Caco-2 (cell line): Measurements from ENCODE around the gene PBX4. TPM values are rescaled to one million over a fixed set of nuclear protein-coding genes. Genes with fewer than 3 reads are reported as not detected.

Experiments
- BruUV-seq: library from RNA; stranded (reverse); fragments of 400-500 nt; replicated peaks from 2 replicates; lab custom pipeline; 2021; lab: Mats Ljungman, UMichigan
- CTCF ChIA-PET: fragments of 300-600 bp; sonication (Branson Sonifier 250); formaldehyde crosslinking; loops from one replicate; lab custom pipeline; 2022; ENCODE audit warnings: antibody characterized with exemption; lab: Charles Lee
- POLR2A ChIA-PET: fragments of 300-600 bp; sonication (Branson Sonifier 250); formaldehyde crosslinking; loops from one replicate; lab custom pipeline; 2022; ENCODE audit warnings: antibody characterized with exemption; lab: Charles Lee
- DNase-seq, 2 experiments: peaks; one replicate each; pipeline versions ENCODE4 v3.0.0 to v3.0.0-alpha.2; 2020 to 2022
- H3K27me3 ChIP-seq: replicated peaks from 2 replicates; pipeline ENCODE4 v1.6.0; 2011; ENCODE audit warnings: low read length; ENCODE audit not compliant: control insufficient read depth, insufficient read depth
- H3K36me3 ChIP-seq: 2 replicates; pipeline ENCODE4 v1.5.1; 2011; ENCODE audit warnings: low read length; ENCODE audit not compliant: control insufficient read depth, insufficient read depth
- H3K4me1 ChIP-seq: fragments of 250-450 bp; sonication (Bioruptor Pico); 2 replicates; pipeline ENCODE4 v1.5.1; 2020; ENCODE audit warnings: mild to moderate bottlenecking
- H3K4me3 ChIP-seq: 2 replicates; pipeline ENCODE4 v1.5.1; 2011; ENCODE audit warnings: low read depth, mild to moderate bottlenecking, control low read depth, low read length
- H3K9me3 ChIP-seq: fragments of 250-450 bp; sonication (Bioruptor Pico); 2 replicates; pipeline ENCODE4 v1.5.1; 2020; ENCODE audit warnings: mild to moderate bottlenecking, moderate library complexity
- H3K27ac Mint-ChIP-seq: one replicate; pipeline ENCODE4 v1.8.0; 2022; ENCODE audit warnings: mixed read lengths; ENCODE audit not compliant: unreplicated experiment
- H3K27me3 Mint-ChIP-seq: one replicate; pipeline ENCODE4 v1.8.0; 2022; ENCODE audit warnings: mixed read lengths; ENCODE audit not compliant: insufficient read depth, unreplicated experiment
- H3K36me3 Mint-ChIP-seq: one replicate; pipeline ENCODE4 v1.8.0; 2022; ENCODE audit warnings: mild to moderate bottlenecking, mixed read lengths; ENCODE audit not compliant: insufficient read depth, unreplicated experiment
- H3K4me1 Mint-ChIP-seq: one replicate; pipeline ENCODE4 v1.8.0; 2022; ENCODE audit warnings: low read depth, mixed read lengths; ENCODE audit not compliant: unreplicated experiment
- H3K4me3 Mint-ChIP-seq: one replicate; pipeline ENCODE4 v1.8.0; 2022; ENCODE audit warnings: mild to moderate bottlenecking, moderate library complexity, mixed read lengths; ENCODE audit not compliant: unreplicated experiment
- H3K9me3 Mint-ChIP-seq: one replicate; pipeline ENCODE4 v1.8.0; 2022; ENCODE audit warnings: mixed read lengths; ENCODE audit not compliant: unreplicated experiment
- CTCF ChIP-seq, 2 experiments: fragments of 200-600 bp in 1 of 2; IDR thresholded peaks; 1 replicate in 1 of 2; 2 replicates in 1 of 2; pipeline versions ENCODE4 v1.5.1 to v1.8.0; 2011 to 2022; ENCODE audit warnings: antibody characterized with exemption in 1 of 2, control low read depth in 1 of 2, inconsistent platforms in 1 of 2, low read depth in 1 of 2, low read length in 1 of 2, mild to moderate bottlenecking in 1 of 2, moderate library complexity in 1 of 2; ENCODE audit not compliant: insufficient read depth in 1 of 2, severe bottlenecking in 1 of 2, unreplicated experiment in 1 of 2
- intact Hi-C: fragments of 100-400 bp; cut with micrococcal nuclease; formaldehyde crosslinking; loops from one replicate; pipeline ENCODE4 v1.10.0; 2022; ENCODE audit not compliant: unreplicated experiment
- total RNA-seq: library from RNA; stranded (reverse); gene quantifications from 2 replicates; pipeline ENCODE4 v1.2.3, GENCODE V29; 2022

Gene PBX4
- total RNA-seq, 1 experiment from 2014 or later: 3.5 TPM

- POLR2A ChIA-PET: no interaction called here
- peak overlapping the region; percentile 11 for H3K27ac Mint-ChIP-seq
- CTCF ChIA-PET: interaction anchor here (0.7 kb wide), 1 partner anchor 189 kb away, joined by 5 read pairs; no protein-coding TSS in a partner anchor
- Histone ChIP-seq H3K9me3 (no peaks in the 10 kb centered on the region), H3K4me1 (no peaks in the 10 kb centered on the region), H3K4me3 (no peak overlapping the region), H3K36me3 (no peaks in the 10 kb centered on the region; the same call in 1 of the 2 replicates), H3K27me3 (no peaks in the 10 kb centered on the region)
- TF ChIP-seq CTCF (IDR thresholded peaks at IDR 0.05; ENCODE audit: insufficient read depth in 1 of 2, low read depth in 1 of 2, low read length in 1 of 2, severe bottlenecking in 1 of 2, unreplicated experiment in 1 of 2): no peak
- peaks cover 34% of the 10 kb centered on the region for H3K36me3 Mint-ChIP-seq
- H3K4me1 Mint-ChIP-seq: peaks cover 1% of the 10 kb centered on the region
- H3K9me3 Mint-ChIP-seq: no peaks in the 10 kb centered on the region
- H3K4me3 Mint-ChIP-seq: no peak overlapping the region
- no TSS peak for BruUV-seq
- H3K27me3 Mint-ChIP-seq: no peaks in the 10 kb centered on the region
- intact Hi-C loops: no loop called here
- no peak for DNase-seq
These were observed 14.2 kb upstream of the PBX4 start for GRCh38 chr19:19632661-19633060.

GRCh38 chr19:19631346-19631745 lies 12.9 kb upstream of the PBX4 start:
- no peak overlapping the region for H3K27ac Mint-ChIP-seq
- no peaks in the 10 kb centered on the region for H3K4me1 ChIP-seq
- no TSS peak for BruUV-seq
- ChIA-PET POLR2A (no interaction called here), CTCF (no interaction called here)
- H3K4me3 ChIP-seq: no peak overlapping the region
- no peaks in the 10 kb centered on the region for H3K27me3 ChIP-seq
- TF ChIP-seq CTCF (IDR thresholded peaks at IDR 0.05; ENCODE audit: insufficient read depth in 1 of 2, low read depth in 1 of 2, low read length in 1 of 2, severe bottlenecking in 1 of 2, unreplicated experiment in 1 of 2): no peak
- intact Hi-C loops: no loop called here
- no peak for DNase-seq
- no peaks in the 10 kb centered on the region for H3K9me3 ChIP-seq
- peaks cover 15% of the 10 kb centered on the region for H3K4me1 Mint-ChIP-seq
- no peaks in the 10 kb centered on the region for H3K9me3 Mint-ChIP-seq
- H3K36me3 Mint-ChIP-seq: peaks cover 43% of the 10 kb centered on the region
- H3K4me3 Mint-ChIP-seq: no peak overlapping the region
- no peaks in the 10 kb centered on the region for H3K27me3 Mint-ChIP-seq
- no peaks in the 10 kb centered on the region; the same call in 1 of the 2 replicates for H3K36me3 ChIP-seq

- no peak overlapping the region for H3K4me3 ChIP-seq
- Mint-ChIP-seq H3K4me1 (peaks cover 19% of the 10 kb centered on the region), H3K27me3 (no peaks in the 10 kb centered on the region), H3K27ac (peak overlapping the region; percentile 63), H3K9me3 (no peaks in the 10 kb centered on the region), H3K36me3 (peaks cover 48% of the 10 kb centered on the region), H3K4me3 (no peak overlapping the region)
- intact Hi-C loops: no loop called here
- no peaks in the 10 kb centered on the region; the same call in 1 of the 2 replicates for H3K36me3 ChIP-seq
- DNase-seq: no peak
- BruUV-seq: no TSS peak
- CTCF ChIA-PET: no interaction called here
- no peak for TF ChIP-seq CTCF (IDR thresholded peaks at IDR 0.05; ENCODE audit: insufficient read depth in 1 of 2, low read depth in 1 of 2, low read length in 1 of 2, severe bottlenecking in 1 of 2, unreplicated experiment in 1 of 2)
- no peaks in the 10 kb centered on the region for H3K4me1 ChIP-seq
- no peaks in the 10 kb centered on the region for H3K9me3 ChIP-seq
- POLR2A ChIA-PET: no interaction called here
- H3K27me3 ChIP-seq: no peaks in the 10 kb centered on the region
These were observed 11.9 kb upstream of the PBX4 start for GRCh38 chr19:19630426-19630825.
